ENCODE measurements around the gene FLVCR1.

DNA sequence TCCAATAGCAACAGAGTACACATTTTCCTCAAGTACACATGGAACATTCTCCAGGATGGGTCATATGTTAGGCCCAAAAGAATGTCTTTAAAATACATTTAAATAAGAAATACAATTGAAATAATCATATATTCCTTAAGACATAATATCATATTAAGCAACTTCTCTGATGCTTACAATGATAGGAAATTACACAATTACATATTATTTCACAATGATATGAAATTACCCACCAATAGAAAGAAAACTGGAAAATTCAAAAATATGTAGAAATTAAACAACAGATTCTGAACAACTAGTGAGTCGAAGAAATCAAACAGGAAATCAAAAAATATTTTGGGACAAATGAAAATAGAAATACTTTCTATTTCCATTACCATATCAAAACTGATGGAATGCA lies 45.6 kb downstream of the FLVCR1 start:
- TF ChIP-seq POLR2A (IDR thresholded peaks at IDR 0.05) = no peak
- TF ChIP-seq, protein P1, sequence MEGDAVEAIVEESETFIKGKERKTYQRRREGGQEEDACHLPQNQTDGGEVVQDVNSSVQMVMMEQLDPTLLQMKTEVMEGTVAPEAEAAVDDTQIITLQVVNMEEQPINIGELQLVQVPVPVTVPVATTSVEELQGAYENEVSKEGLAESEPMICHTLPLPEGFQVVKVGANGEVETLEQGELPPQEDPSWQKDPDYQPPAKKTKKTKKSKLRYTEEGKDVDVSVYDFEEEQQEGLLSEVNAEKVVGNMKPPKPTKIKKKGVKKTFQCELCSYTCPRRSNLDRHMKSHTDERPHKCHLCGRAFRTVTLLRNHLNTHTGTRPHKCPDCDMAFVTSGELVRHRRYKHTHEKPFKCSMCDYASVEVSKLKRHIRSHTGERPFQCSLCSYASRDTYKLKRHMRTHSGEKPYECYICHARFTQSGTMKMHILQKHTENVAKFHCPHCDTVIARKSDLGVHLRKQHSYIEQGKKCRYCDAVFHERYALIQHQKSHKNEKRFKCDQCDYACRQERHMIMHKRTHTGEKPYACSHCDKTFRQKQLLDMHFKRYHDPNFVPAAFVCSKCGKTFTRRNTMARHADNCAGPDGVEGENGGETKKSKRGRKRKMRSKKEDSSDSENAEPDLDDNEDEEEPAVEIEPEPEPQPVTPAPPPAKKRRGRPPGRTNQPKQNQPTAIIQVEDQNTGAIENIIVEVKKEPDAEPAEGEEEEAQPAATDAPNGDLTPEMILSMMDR (IDR thresholded peaks at IDR 0.05) = no peak
